HG03064 (cell line): ENCODE data around the gene PRR20G.
"Not testable (repeated sequence)": the region's sequence is repeated elsewhere in the genome, so short reads cannot be mapped to it uniquely, and the experiment has no call there.

Source experiments
- ATAC-seq: cut with Tn5 transposase; IDR thresholded peaks from one replicate; pipeline ENCODE4 v1.9.1; 2021; ENCODE audit warnings: low read depth; ENCODE audit not compliant: unreplicated experiment

Gene PRR20G

GRCh38 chr3:127304121-127304744, 16.4 kb upstream of the PRR20G start:
- no peak for ATAC-seq

GRCh38 chr3:127299276-127299675, 11.4 kb upstream of the PRR20G start:
- no peak for ATAC-seq

DNA sequence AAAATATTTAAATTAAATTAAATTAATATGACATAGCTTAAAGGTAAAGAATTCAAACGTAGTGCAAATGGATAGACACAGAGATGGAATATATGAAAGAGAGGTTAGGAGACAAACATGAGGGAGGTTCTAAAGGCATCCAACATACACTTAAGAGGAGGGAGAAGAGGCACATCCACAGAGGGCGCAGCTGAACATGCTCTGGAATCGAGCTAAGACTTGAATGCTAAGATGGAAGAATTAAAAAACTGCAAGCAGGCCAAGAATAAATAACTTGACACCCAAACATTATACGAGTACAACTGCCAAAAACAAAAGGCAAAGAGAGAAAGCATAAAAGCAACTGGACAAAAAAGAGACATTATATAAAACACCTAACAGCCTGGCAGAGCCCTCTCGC, 9.1 kb upstream of the PRR20G start:
- ATAC-seq: no peak

- ATAC-seq: no peak
Measured at GRCh38 chr3:127296166-127296565, 8.3 kb upstream of the PRR20G start.

DNA sequence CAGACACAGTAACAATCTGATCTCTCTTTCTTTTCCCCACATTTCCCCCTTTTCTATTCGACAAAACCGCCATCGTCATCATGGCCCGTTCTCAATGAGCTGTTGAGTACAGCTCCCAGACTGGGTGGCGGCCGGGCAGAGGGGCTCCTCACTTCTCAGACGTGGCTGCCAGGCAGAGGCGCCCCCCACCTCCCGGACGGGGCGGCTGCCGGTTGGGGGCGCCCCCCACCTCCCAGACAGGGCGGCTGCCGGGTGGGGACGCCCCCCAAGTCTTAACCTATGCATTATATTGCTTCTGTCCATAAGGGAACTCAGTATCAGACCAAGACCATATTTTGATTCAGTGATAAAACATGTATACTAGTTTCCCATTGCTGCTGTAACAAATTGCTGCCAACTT, 5.8 kb upstream of the PRR20G start:
- not testable (repeated sequence) for ATAC-seq

DNA sequence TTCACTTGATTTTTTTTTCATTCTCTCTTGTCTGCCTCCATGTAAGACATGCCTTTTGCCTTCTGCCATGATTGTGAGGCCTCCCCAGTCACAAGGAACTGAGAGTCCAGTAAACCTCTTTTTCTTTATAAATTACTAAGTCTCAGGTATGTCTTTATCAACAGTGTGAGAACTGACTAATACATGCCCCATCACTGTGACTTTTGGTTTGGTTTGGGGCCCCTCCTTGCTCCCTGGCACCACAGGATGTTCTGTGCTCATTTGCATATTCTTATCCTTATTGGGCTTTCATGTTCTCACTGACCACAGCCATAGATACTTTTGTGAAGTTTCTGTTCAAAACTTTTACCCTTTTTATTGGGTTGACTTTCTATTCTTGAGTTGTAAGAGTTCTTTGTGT, 3.8 kb upstream of the PRR20G start:
- ATAC-seq: no peak

- no peak for ATAC-seq
Measured at GRCh38 chr3:127291114-127291513, 3.3 kb upstream of the PRR20G start.

GRCh38 chr3:127289706-127290575, 2.1 kb upstream of the PRR20G start:
- no peak for ATAC-seq

- ATAC-seq: no peak
Measured at GRCh38 chr3:127288921-127289705, 1.3 kb upstream of the PRR20G start.

GRCh38 chr3:127288343-127288742, 497 bp upstream of the PRR20G start:
- ATAC-seq: no peak

DNA sequence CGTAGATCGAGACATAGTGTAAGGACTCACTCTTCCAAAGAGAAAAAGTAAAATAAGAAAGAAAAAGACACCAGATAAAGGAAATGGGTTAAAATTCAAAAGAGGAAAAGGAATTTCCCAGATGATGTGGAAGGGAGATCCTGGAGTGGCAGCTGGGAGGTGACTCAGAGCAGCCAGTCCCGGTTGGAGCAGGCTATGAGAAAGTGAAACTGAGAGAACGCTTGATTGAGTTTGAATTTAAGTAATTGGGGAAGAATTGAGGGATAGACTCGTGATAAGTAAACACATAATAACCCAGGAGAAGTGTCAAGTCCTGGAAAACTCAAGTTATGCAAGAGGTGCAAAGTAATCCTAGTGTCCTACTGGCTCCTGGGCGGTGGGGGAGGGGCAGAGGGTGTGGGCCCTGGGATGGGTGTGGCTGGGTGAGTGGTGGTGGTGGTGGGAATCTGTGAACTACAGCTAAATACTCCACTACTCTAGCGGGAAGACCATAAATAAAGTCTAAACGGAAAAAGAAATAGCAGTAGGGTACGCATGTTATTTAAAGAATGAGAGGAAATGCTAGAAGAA, 1.2 kb downstream of the PRR20G start:
- no peak for ATAC-seq

GRCh38 chr3:127284258-127284657, 3.6 kb downstream of the PRR20G start:
- ATAC-seq: no peak

GRCh38 chr3:127277561-127277960, 10.3 kb downstream of the PRR20G start:
- ATAC-seq: no peak

DNA sequence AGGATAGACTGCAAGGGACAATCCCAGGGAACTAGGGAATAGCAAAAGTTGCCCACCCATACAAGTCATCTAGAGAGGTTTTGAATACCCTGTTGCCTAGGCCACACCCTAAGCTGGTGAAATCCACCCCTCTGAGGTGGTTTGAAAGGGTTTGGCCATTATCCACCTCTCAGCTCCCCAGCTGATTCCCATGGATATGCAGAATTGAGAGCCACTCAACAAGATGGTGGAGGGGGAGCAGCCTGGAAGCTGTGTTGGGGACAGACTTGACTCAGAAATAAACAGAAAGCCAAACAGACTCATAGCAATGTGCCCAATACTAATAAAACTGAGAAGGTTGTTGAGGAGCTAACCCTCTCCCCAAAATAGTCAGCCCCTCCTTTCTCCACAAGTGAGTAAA, 10.9 kb downstream of the PRR20G start:
- no peak for ATAC-seq

DNA sequence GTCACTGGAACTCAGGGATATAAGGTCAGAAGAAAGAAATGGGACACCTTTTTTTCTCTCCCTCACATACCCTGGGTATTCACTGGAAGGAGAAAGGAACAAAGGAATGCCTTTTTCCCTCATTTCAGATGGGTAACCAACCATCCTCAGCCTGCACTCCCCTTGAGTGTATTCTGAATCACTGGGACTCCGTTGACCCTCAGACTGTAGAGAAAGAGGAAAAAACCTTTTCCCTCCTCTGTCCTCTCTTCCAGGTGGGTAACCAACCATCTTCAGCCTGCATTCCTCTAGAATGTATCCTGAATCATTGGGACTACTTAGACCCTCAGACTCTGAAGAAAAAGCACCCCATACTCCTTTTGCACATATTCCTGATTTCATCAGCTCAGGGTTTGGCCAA, 11.4 kb downstream of the PRR20G start:
- no peak for ATAC-seq

DNA sequence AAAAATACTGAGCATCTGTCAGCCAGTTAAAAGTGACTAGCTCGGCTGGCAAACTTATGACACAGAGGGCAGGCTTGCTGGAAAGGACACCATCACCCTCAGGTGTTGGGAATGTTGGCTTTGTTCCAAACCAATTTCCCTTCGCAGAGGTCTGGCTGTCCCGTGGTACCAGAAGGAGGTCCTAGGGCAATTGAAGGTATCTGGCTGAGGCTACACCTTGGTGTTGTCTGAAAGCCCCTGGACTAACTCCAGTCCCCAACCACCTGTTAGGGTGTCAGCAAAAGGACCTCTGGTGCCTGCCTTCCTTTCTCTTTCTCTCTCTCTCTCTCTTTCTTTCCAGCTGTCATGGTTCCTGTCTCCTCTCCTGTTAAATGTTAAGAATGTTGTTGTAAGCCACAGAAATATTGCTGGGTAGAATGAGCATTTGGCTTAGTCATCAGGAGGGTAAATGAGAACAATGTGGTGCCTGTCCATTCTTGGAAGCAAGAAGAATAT, 12.5 kb downstream of the PRR20G start:
- ATAC-seq: no peak

DNA sequence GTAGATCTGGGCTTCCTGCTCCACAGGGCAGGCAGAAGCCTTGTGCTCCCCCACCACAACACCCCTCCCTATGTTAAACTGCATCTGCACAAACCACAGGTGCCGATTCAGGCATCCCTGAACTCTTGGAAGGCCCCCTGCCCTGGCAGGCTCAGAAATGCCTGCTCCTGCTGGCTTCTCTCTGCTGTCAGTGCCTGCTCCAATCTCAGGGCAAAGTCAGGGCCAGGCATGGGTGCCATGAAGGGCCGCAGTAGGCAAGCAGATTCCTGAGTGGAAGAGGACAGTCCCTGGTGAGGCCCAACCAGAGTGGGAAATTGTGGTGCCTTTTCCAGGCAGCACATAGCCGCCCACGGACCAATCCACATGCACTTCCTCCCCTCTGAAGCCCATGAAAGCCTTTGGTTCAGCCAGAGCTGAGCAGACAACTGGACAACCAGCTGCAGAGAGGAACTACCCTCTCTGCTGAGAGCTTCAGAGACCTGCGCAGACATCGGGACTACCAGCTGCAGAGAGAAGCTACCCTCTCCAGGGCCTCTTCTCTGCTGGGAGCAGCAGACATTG, 13.6 kb downstream of the PRR20G start:
- ATAC-seq: no peak

- no peak for ATAC-seq
Measured at GRCh38 chr3:127273206-127273605, 14.6 kb downstream of the PRR20G start.

DNA sequence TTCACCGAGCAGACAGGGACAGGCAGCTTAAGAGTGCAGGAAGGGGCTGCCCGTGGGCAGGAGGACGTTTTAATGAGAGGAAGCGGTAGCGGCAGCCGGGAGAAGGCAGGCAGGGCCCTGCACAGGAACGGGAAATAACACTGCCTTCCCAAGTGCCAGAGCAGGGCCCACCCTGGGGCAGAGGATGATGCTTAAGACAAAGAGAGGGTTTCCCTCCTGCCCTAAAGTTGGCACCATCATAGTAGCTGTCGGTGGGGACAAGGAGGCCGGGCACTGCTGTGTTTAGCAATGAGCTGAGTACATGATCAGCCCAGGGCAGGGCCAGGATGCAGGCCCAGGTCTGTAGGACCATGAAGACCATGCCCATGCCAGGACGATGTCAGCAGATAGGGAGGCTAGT, 21.7 kb downstream of the PRR20G start:
- no peak for ATAC-seq

GRCh38 chr3:127265581-127265981, 22.3 kb downstream of the PRR20G start:
- ATAC-seq: no peak
